Stimulated activated CD8-positive, alpha-beta memory T cell treated with anti-CD3 and anti-CD28 coated beads, Interleukin-15, amount 100 ng/mL, for 24 hours (primary cell): ENCODE results near the gene TAS2R39.
"Not testable (repeated sequence)": the region's sequence is repeated elsewhere in the genome, so short reads cannot be mapped to it uniquely, and the experiment has no call there.

ENCODE experiments used
- DNase-seq: peaks from one replicate; pipeline ENCODE4 v3.0.0-alpha.2; 2020; ENCODE audit warnings: low read depth

Gene TAS2R39

DNA sequence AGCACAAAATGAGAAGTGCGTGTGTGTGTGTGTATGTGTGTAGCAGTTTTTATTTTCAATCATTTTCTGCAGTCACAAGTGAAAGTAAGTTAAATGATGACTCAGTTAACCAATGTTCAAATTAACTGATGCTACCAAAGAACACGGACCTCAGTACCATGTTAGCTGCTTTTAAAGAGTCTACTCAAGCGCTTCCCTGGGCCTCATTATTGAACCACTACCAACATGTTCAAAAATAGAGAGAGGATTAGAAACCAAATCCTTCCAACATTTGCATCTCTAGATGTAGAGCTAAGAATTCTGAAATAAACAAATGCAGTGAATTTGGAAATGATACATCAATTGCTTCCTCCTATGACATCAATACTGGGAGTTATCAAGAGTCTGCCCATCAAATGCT lies at the start of gene TAS2R39:
TSS of gene TAS2R39 (plus strand) at position 396 of the 400 bp plus-strand sequence. CDS start at position 396, 0 bp downstream.
- no peak for DNase-seq

DNA sequence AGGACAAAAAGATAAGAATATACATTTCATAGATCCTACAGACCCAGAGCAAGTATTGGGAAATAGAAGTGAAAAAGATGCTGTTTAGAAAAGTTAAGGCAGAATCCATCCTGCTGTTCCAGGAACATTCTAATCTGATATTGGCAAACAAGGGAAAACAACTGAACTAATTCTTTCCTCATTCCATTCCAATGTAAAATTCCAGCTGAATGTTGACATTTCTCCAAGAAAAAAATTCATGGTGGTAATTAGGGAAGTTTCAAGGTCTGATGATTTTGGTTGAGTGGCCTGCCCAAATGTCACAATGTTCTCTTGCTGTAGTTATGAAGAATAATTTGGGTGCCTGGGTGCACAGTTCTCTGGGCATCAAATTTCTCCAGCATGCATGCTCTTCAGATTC lies 36.1 kb upstream of the TAS2R39 start:
- no peak for DNase-seq

DNA sequence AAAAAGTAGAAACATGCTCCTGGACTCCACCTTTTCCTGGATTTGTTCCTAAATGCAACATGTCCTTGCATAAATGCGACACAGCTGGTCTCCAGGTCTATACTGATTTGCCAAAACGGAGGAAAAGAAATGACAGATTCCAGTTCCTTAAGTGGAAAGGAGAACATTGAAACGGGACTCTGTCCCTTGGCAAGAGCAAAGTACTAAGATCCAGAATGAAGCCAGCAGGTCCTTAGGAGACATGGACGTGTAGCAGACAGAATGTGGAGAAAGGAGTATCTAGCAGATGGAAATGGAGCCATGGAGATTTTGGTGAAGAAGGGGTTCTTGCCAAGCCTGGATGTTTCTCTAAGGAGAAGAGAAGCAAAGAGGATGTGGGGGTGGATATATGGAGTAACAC lies 35.2 kb upstream of the TAS2R39 start:
- DNase-seq = no peak

DNA sequence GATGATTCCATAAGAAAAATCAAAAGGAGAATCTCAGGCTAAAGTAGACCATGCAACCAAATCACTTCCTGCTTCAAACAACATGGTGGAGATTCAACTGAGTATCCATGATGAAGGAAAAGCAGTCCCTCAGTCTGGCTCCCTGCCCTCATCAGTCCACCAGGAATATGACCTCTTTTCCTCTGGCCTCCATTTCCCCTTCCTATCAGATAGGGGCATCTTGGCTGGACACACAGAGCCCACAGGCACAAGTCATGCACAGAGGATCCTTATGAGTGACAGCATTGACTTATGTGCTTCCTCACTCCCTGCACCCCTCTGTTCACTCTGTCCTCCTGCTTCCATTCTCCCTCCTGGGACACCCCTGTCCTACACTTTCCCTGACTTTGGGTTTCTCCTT lies 34.6 kb upstream of the TAS2R39 start:
- no peak for DNase-seq

DNA sequence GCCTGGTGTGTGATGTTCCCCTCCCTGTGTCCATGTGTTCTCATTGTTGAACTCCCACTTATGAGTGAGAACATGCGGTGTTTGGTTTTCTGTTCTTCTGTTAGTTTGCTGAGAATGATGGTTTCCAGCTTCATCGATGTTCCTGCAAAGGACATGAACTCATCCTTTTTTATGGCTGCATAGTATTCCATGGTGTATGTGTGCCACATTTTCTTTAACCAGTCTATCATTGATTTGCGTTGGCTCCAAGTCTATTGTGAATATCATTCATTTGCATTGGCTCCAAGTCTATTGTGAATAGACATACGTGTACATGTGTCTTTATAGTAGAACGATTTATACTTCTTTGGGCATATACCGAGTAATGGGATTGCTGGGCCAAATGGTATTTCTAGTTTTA lies 32.5 kb upstream of the TAS2R39 start:
- not testable (repeated sequence) for DNase-seq

DNA sequence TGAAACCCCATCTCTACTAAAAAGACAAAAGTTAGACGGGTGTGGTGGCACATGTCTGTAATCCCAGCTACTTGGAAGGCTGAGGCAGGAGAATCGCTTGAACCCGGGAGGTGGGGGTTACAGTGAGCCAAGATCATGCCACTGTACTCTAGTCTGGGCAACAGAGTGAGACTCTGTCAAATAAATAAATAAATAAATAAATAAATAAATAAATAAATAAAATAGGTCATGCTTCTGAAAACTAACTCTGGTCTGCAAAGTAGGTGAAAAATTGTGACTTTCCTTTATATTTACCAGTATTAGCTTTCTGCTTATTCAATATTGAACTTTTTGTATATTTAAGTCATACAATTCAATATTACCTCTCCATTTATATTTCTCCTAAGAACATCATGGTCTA lies 24.6 kb upstream of the TAS2R39 start:
- DNase-seq = not testable (repeated sequence)

DNA sequence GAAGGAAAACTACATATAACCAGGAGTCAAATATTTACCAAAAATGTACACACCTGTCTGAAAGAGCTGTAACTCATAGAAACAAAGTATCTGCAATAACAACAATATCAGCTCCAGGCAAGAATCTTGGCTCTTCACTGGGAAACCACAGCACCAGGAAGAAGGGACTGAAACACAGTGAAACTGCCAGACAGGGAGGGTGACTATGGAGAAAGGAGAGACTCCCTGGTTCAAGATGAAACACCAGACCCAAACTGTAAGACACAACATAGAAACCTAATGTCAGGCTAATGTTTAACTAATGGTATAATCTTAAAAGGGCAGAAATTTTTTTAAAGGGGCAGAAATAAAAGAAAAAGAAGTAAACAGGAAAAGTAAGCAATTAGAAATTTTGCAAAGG lies 11.5 kb upstream of the TAS2R39 start:
- DNase-seq = no peak

DNA sequence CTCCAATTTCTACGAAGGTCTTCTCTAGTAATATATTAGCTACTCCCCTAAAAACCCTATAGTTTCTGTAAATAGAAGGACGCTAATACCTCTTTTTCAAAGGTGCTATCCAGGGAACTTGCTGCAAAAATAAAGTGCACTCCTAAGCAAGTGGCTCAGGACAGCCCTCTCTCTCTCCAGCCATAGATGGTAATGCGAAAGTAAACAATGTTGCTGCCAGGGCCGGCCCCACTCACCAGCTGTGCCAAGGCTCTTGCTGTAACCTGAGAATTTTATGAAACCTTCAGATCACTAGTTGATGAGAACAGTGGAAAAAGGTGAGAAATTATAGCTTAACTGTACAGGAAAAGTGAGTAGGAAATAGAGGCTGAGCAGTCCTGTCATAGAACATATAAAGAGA lies 10.9 kb upstream of the TAS2R39 start:
- no peak for DNase-seq

DNA sequence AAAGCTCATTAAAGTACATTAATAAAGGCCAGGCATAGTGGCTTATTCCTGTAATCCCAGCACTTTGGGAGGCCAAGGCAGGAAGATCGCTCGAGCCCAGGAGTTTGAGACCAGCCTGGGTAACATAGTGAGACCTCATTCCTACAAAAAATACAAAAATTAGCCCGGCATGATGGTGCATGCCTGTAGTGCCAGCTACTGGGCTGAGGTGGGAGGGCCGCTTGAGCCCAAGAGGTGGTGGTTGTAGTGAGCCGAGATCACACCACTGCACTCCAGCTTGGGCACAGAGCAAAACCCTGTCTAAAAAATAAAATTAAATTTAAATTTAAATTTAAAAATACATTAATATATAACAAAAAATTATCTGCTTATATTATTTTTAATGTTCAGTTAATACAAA lies 7.1 kb upstream of the TAS2R39 start:
- DNase-seq = no peak

DNA sequence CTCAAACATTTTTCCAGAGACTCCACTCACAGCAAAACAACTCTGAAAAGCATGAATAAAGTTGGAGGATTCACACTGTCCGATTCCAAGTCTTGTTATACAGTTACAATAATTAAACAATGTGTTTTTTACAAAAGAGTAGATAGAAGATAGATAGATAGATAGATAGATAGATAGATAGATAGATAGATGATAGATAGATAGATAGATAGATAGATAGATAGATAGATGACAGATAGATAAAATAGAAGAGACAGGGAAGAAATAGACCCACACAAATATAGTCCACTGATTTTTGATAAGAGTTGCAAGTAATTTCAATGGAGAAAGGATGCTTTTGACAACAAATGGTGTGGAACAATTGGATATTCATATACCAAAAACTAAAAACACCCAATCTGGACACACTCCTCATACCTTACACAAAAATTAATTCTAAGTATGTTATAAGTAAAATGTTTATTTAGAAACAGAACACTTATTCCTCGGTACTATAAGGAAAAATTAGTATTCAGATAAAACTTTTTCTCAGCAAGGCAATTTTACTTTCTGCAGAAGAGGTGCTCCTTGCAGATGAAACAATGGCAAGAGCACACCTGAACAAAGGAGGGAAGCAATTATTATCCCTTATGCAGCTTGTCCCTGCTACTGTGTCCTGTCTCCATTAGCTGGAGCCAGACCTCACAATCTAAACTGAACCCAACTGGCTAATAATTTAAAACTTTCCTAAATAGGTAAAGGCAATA lies 5.7 kb upstream of the TAS2R39 start:
- no peak for DNase-seq

DNA sequence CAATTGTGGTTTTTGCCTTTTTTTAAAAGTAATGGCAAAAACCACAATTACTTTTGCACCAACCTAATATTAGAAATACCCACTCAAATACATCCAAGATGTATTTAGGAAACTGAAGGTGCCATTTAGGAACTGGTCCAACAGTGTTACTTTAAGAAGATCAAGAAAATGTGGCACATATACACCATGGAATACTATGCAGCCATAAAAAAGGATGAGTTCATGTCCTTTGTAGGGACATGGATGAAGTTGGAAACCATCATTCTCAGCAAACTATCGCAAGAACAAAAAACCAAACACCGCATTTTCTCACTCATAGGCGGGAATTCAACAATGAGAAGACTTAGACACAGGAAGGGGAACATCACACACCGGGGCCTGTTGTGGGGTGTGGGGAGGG lies 2.4 kb upstream of the TAS2R39 start:
- not testable (repeated sequence) for DNase-seq

DNA sequence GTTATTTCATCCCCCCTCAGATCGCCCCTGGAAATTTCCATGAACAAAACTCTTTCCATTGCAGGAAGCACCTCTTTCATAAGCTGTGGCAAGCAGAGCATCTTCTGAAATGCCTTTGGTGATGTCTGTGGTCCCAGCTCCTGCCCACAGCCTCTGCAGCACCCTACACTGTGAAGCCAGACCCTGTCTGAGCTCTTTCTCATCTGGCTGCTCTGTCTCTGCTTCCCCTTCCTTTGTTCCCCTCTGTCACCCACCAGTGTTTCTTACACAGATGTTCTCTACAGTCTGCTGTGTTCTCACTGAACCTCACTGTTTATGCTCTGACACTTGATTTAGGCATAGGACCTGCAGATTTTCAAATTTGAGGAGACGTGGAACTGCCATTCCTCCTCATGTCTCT lies 1.9 kb upstream of the TAS2R39 start:
- no peak for DNase-seq

DNA sequence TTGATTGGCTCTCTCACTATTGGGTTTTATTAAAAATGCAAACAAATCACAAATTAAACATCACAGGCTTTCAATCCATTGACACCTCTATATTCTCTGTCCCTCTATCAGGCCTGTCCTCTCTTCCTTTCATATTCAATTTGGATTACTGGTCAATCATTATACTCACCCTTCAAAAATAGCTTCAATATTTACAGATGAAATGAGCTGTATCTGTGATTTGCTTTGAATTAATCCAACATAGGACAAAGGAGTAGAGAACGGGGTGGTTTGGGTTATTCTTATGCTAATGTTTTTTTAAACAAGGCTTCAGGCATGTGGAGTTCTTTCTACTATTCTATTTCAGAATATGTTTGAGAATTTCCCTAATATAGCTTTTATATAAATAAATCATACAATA lies 2.3 kb downstream of the TAS2R39 start:
- no peak for DNase-seq

DNA sequence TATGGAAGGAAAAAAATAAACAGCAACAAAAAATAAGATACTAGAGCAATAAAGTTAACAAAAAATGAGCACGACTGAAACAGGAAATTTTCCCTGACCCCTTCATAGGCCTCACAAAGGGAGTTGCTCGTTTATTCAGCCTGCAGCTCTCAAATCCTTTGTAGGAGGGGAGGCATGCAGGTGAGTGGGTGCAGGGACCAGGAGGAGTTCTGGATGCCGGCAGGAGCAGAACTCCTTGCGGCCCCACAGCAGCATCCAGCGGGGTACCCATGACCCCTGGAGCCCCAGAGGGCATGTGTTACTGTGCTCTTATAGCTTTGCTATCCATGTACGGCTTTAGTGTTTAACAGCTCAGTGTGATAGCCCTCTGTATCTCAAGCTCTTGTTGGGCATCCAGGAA lies 5.8 kb downstream of the TAS2R39 start:
- DNase-seq = no peak

DNA sequence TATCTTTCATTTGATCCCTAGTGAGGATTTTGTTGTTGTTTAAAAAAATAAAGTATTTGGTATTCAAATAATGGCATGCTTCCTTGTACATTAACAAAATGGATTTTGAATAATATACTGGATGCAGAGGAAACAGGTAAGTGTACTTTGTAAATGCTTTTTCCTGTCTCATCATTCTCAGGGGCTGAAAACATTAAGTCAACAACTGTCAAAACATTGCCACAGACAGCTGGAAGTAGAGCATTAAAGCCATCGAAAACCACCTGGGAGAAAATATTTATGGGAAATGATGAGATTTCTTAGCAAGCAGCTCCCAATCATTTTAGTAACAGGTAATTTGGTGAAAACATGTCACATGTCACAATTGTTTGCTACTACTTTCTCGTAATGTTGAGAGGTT lies 10.7 kb downstream of the TAS2R39 start:
- no peak for DNase-seq

DNA sequence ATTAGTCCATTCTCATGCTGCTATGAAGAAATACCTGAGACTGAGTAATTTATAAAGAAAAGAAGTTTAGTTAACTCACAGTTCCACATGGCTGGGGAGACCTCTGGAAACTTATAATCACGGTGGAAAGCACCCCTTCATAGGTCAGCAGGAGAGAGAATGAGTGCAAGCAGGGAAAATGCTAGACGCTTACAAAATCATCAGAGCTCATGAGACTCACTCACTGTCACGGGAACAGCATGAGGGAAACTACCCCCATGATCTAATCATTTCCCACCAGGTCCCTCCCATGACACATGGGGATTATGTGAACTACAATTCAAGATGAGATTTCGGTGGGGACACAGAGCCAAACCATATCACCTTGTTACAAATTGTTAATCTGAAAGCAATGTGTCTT lies 15.8 kb downstream of the TAS2R39 start:
- no peak for DNase-seq

DNA sequence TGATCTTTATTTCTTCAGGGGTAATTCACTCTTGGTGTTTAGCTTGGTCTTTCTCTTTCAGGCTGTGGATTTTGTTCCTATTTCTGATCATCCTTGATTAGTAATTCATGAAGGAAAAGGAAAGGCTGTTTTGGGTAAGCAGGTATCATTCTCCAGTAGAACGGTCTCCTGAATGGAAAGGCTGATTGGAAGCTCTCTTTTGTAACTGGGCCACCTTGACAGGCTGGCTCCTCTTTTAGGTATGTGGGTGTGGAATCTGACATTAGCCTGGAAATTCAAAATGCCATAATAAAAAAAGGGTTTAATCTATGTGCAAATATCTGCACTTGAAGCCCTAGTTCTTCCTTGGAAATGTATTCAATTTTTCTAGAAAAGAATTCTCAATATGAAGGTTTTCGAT lies 18.9 kb downstream of the TAS2R39 start:
- no peak for DNase-seq

DNA sequence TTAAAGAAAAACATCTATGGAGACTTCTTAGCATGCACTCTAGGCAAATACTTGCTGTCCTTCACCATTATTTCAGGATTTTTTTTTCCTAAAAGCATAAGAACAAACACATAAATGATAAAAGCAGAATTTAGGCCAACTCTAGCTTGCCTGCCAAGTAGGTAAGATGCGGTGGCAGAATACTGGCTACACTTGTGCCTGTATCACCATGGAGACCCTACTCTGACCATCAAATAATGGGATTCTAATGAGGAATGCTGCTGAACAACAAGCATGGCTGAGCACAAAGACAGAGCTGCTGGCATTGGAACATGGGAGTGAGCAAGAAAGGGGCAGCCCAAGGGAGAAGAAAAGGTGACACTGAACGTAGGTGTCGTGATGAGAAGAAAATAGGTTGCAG lies 20.2 kb downstream of the TAS2R39 start:
- DNase-seq = no peak

DNA sequence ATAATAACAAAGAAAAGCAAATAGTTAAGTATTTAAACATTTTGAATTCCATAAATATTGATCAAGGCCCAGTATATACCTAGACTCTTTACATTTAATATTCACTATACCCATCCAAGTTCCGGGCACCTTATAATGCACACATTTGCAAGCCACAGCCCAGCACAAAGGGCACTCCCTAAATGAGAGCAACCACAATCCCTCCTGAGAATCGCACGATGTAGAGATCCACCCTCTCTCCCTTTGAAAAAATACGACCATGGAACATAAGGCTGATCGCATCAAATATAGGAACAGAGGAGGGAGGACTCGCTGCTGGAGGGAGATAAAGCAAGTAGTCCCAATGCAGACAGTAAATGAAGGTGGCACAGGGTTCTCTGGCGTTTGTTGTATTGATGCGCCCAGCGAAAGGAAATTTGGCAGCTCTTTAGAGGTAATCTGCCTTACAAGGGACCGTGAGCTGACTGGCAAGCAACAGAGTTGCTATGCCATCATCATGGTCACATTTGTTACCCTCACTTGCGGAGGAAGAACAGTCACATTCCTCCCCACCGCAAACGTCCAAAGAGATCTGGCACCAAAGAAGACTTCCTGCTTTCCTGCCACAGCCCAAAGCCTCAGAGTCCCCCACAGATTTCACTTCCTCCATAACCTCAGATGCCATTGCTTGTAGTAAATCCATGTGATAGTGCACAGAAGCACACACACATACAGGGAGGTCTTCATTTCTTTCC lies 22.5 kb downstream of the TAS2R39 start:
- no peak for DNase-seq

DNA sequence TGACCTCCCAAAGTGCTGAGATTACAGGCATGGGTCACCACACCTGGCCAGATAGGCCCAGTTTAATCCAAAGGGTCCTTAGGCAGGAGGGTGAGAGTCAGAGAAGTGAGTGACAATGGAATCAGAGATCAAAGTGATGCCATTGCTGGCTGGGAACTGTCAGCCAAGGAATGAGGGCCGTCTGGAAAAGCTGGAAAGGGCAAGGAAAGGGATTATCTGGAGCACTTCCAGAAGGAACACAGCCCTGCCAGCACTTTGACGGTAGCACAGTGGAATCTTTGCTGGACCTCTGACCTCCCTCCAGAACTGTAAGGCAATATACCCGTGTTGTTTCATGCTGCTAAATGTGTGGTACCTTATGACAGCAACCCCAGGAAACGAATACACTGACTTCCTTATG lies 27.3 kb downstream of the TAS2R39 start:
- DNase-seq = no peak

DNA sequence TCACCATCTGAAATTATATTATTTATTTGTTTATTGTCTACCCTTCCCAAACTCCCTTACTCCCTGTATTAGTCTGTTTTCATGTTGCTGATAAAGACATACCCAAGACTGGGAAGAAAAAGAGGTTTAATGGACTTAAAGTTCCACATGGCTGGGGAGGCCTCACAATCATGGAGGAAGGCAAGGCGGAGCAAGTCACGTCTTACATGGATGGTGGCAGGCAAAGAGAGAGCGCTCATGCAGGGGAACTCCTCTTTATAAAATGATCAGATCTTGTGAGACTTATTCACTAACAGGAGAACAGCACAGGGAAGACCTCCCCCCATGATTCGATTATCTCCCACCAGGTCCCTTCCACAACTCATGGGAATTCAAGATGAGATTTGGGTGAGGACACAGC lies 30.3 kb downstream of the TAS2R39 start:
- not testable (repeated sequence) for DNase-seq

DNA sequence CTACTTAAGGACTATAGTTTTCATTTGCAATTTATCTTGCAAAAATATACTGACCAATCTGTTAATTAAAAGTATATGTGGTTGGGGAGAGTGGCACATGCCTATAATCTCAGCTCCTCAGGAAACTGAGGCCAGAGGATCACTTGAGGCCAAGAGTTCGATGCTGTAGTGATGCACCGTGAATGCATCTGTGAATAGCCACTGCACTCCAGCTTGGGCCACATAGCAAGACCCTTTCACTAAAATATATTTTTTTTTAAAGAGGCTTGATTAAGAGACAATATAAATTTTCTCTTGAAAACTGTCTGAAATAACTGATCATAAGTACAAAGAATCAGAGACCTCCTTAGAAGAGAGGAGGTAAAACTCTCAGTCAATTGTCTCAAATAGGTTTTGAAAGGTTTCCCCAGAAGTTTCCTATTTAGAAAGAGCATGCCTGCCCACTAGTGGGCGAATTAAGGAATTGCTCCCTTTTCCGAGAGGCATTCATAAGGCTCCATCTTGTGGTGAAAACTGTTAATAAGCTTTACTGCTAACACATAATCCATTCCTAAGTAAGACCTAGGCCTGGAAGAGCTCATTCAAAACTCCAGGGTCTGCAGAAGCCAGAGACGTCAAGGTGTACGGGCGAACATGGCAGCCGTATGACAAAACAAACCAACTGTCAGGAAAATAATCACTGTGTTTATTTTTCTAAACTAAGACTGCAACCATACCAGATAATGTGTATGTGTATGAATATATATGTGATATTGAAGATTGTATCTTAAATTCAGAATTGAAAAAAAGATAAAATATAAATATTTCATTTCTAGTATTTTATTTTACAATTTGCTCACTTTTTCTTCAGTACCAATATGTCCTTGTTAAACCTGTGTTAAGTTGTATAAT lies 31.8 kb downstream of the TAS2R39 start:
- peak; percentile 15 for DNase-seq

DNA sequence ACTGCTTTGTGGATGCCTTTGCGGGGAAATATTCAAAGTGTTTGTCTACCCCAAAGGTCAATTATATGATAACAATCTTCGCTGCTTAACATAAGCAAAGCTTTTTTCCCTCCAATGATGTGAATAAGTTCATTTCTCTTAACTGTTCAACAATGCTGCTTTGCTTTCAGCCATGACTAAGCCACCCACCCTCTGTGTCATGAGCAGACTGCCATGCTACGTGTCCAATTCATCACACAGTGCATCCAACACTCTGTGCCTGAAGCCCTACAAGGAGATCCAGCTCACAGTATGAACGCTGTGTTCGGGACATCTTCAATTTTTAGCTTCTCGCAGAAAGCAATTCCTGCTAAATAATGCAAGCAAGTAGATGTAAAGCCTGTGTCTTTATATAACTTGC lies 32.9 kb downstream of the TAS2R39 start:
- no peak for DNase-seq
